ENCODE results near the gene NTRK3. TPM values are rescaled to one million over a fixed set of nuclear protein-coding genes. Genes with fewer than 3 reads are reported as not detected.

The NTRK3 gene
- total RNA-seq, 6 experiments from 2014 or later = 0.35 to 0.75 (median 0.46) TPM

DNA sequence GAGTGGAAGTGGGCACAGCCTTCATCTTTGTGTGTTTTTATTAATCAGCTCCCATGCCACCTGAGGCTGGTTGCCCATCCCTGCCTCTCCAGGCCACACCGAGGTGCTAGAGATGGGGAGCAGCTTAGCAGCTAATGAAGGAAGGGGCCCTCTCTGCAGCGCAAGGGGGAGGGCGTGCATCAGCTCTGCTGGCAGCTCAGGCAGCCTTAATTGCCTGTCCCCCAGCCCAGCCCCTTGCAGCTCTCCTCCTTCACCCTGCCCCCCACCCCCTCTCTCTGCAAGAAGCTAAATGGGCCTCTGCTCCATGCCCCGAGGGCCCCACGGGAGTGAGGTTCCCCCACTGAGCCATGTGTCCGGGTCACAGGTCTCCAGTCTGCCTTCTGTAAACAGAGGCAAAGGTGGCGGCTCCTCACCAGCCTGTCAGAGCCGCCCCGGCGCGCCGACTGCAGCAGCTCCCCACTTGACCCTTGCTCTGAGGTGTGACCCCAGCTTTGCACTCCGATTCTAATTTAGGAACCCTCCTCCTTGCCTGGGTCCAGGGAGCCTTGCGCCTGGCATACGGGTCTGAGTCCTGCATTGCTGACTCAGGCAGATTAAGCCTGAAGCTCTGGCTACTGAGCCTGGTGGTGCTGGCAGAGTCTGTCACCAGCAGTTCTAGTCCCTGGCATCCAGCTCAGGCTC, 27.9 kb upstream of the NTRK3 start:
- no peak overlapping the region for H3K27ac ChIP-seq
- H3K4me1 ChIP-seq = no peaks in the 10 kb centered on the region
- TF ChIP-seq, protein P1, sequence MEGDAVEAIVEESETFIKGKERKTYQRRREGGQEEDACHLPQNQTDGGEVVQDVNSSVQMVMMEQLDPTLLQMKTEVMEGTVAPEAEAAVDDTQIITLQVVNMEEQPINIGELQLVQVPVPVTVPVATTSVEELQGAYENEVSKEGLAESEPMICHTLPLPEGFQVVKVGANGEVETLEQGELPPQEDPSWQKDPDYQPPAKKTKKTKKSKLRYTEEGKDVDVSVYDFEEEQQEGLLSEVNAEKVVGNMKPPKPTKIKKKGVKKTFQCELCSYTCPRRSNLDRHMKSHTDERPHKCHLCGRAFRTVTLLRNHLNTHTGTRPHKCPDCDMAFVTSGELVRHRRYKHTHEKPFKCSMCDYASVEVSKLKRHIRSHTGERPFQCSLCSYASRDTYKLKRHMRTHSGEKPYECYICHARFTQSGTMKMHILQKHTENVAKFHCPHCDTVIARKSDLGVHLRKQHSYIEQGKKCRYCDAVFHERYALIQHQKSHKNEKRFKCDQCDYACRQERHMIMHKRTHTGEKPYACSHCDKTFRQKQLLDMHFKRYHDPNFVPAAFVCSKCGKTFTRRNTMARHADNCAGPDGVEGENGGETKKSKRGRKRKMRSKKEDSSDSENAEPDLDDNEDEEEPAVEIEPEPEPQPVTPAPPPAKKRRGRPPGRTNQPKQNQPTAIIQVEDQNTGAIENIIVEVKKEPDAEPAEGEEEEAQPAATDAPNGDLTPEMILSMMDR (IDR thresholded peaks at IDR 0.05) = no peak
- no peak for TF ChIP-seq POLR2A (IDR thresholded peaks at IDR 0.05)
- H3K4me3 ChIP-seq = no peak overlapping the region
- no peaks in the 10 kb centered on the region for H3K27me3 ChIP-seq
- intact Hi-C loops (cut with DNase I) = no loop called here
- DNase-seq (no peak), ATAC-seq (no peak)
- no peaks in the 10 kb centered on the region for H3K9me3 ChIP-seq
- WGBS (ENCODE audit: insufficient coverage, low coverage, low lambda C conversion rate, missing lambda C conversion rate) = 14% methylated on average over 10 of the region's 15 CpGs
- H3K36me3 ChIP-seq = no peaks in the 10 kb centered on the region

DNA sequence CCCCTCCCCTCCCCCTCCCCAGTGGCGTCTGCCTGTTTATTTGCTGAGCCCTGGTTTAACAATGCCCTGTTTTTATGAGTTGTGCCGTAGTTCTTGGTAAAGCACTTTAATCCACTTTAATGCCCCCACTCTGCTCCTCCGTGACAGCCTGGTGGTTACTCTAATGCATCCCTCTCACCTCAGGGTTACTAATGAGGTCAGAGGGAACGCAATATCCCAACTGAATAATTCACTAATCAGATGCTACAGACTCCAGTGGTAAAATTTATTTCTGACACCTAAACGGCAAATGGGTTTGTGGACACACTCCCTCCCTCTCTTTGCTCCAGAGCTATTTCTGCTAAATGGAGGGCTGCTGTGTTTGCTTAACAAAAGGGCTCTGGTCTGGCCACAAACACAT, 26.1 kb upstream of the NTRK3 start:
- Histone ChIP-seq H3K27ac (no peak overlapping the region), H3K36me3 (no peaks in the 10 kb centered on the region), H3K9me3 (no peaks in the 10 kb centered on the region), H3K4me1 (no peaks in the 10 kb centered on the region), H3K27me3 (no peaks in the 10 kb centered on the region), H3K4me3 (no peak overlapping the region)
- intact Hi-C loops (cut with DNase I) = no loop called here
- ATAC-seq = no peak
- no peak for DNase-seq
- 17% methylated on average over 5 of the region's 5 CpGs for WGBS (ENCODE audit: insufficient coverage, low coverage, low lambda C conversion rate, missing lambda C conversion rate)
- TF ChIP-seq, protein P1 (IDR thresholded peaks at IDR 0.05) = no peak
- TF ChIP-seq POLR2A (IDR thresholded peaks at IDR 0.05) = no peak

GRCh38 chr15:88276821-88277410, 20.4 kb upstream of the NTRK3 start:
- 32% methylated on average over 14 of the region's 16 CpGs for WGBS (ENCODE audit: insufficient coverage, low coverage, low lambda C conversion rate, missing lambda C conversion rate)
- Histone ChIP-seq H3K36me3 (no peaks in the 10 kb centered on the region), H3K27ac (no peak overlapping the region), H3K27me3 (peaks cover 0 to 4% of the 10 kb centered on the region in 2 donors), H3K9me3 (no peaks in the 10 kb centered on the region), H3K4me1 (no peaks in the 10 kb centered on the region), H3K4me3 (no peak overlapping the region)
- intact Hi-C loops (cut with DNase I) = no loop called here
- ATAC-seq (no peak), DNase-seq (no peak)
- TF ChIP-seq POLR2A (IDR thresholded peaks at IDR 0.05) = no peak

DNA sequence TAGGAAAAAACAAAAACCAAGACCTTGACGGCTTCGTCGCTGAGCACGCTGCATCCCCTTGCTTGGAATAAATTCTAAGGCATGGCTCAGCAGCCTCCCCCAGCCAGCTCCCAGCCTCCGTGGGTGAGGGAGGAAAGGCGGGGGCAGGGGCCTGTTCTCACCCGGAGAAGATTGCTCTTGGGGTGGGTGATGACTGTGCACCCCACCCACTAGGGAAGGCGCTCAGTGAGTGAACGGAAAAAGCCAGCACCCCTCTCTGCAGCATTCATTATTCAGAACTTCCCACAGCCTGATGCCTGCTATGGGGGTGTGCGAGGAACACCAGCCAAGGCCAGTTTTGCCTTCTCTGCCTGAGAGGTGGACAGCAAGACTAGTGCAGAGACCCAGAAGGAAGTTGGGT, 19.3 kb upstream of the NTRK3 start:
- intact Hi-C loops (cut with DNase I) = no loop called here
- Histone ChIP-seq H3K27ac (no peak overlapping the region), H3K4me1 (no peaks in the 10 kb centered on the region), H3K9me3 (no peaks in the 10 kb centered on the region), H3K27me3 (peaks cover 0 to 4% of the 10 kb centered on the region in 2 donors), H3K4me3 (no peak overlapping the region), H3K36me3 (no peaks in the 10 kb centered on the region)
- WGBS (ENCODE audit: insufficient coverage, low coverage, low lambda C conversion rate, missing lambda C conversion rate) = 16% methylated on average over 5 of the region's 10 CpGs
- no peak for ATAC-seq
- no peak for TF ChIP-seq POLR2A (IDR thresholded peaks at IDR 0.05)
- TF ChIP-seq, protein P1 (IDR thresholded peaks at IDR 0.05) = no peak
- no peak for DNase-seq
